Inferior parietal cortex (tissue), 1 donor: ENCODE measurements around the gene HOXC6.
"Not testable (repeated sequence)": the region's sequence is repeated elsewhere in the genome, so short reads cannot be mapped to it uniquely, and the experiment has no call there.

ENCODE experiments used
- DNase-seq: peaks from one replicate; pipeline ENCODE4 v3.0.0-alpha.2; 2016; ENCODE audit errors: extremely low spot score

Gene HOXC6

DNA sequence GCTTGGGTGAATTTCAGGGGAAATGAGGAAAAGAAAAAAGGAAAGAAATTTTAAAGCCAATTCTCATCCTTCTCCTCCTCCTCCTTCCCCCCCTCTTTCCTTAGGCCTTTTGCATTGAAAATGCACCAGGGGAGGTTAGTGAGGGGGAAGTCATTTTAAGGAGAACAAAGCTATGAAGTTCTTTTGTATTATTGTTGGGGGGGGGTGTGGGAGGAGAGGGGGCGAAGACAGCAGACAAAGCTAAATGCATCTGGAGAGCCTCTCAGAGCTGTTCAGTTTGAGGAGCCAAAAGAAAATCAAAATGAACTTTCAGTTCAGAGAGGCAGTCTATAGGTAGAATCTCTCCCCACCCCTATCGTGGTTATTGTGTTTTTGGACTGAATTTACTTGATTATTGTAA, 27.3 kb downstream of the HOXC6 start:
- DNase-seq, result no peak

DNA sequence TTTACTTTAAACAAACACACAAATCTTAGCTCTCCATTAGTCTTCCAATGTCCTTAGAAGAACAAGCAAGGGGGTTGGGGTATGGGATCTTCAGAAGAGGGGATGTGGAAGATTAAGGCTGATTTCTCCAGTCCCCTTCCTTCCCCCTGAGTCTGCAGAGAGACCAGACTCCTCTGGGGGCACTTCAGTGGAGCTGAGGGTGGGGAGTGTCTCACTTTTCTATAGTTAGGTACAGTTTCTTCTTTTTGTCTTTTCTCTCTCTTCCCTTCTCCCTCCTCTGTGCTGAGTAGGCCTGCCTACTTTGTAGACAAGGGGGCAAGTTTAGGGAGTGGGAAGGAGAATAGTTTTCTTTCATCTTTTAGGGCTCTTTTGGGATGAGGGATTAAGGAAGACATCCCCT, 27.9 kb downstream of the HOXC6 start:
- no peak for DNase-seq

DNA sequence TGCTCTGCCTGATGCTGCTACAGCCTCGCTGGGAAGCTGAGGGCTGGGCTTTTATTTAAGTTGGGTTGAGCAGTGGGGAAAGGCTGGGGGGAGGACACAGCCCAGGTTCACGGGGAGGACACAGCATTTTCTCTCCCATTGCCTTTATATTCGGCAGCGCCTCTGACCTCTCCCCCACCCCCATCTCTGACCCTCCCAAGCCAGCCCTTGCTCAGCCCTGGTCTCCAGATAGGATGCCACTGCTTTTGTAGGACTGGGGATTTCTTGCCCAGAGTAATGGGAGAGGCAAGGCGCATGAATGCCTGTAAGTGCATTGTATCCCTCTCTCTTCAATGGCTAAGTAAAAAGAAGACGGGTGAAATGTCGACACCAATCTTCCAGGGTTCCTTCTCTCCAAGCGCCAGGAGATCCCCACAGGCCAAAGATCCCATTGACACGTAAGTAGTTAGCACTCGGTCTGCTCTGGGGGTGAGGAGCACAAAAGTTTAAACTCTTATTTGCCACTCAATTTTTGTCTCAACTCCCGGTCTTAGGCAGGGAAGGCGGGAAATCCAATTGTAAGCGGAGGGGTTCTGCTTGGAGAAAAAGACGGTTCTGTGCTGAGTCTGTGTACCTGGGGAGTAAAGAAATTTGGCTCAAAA, 30.0 kb downstream of the HOXC6 start:
- no peak for DNase-seq

DNA sequence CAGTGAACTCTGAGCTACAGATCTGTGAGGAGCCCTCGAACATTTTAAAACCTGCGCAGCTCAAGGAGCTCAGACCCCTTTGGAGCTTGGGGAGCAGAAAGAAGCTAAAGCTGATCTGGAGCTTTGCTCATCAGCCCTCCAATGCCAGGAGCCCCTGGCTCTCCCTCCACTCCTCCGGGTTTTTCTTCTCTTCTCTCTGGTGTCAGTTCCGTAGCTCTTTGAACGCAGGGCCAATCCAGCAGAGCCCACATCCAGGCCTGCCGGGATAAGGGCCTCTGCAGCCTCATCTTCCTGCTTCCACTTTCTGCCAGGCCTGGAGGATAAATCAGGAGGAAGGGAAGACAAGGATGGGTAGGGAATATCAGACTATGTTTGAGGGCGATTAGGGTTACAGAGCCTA, 31.4 kb downstream of the HOXC6 start:
- no peak for DNase-seq

DNA sequence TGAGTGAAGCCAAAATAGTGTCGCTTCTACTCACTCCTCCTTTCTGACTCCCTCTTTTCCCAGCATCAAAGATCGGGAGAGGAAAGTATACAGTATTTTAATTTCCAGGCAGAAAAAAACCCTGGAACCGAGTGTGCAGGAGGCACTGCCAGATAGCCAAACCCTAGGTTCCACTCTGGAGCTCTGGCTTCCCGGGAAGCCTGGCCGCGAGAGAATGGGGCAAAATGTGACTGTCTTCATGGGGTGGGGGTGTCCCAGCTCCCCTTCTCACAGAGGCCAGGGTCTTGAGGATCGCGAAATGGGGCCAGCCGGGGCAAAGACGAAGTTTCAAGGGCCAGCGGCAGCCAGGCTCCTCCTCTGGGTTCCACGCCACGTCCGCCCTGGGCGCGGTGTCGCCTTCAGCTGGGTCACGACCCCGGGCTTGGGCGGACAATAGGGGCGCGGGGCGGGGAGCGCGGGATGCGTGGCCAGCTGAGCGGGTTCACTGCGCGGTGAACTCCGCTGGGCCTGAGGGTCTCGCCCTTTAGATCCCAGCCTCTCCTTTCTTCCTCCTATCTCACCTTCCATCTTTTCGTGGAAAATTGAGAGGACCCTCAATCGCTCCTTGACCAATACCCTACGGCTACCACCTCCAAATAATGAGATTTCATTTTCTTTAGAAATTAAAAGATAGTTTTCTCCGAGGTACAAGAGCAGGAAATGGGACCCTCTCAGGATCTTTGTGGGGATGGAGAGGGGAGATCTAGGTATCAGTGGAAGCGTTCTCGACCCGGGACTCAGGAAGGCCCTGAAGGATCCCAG, 32.1 kb downstream of the HOXC6 start:
- DNase-seq, result no peak

DNA sequence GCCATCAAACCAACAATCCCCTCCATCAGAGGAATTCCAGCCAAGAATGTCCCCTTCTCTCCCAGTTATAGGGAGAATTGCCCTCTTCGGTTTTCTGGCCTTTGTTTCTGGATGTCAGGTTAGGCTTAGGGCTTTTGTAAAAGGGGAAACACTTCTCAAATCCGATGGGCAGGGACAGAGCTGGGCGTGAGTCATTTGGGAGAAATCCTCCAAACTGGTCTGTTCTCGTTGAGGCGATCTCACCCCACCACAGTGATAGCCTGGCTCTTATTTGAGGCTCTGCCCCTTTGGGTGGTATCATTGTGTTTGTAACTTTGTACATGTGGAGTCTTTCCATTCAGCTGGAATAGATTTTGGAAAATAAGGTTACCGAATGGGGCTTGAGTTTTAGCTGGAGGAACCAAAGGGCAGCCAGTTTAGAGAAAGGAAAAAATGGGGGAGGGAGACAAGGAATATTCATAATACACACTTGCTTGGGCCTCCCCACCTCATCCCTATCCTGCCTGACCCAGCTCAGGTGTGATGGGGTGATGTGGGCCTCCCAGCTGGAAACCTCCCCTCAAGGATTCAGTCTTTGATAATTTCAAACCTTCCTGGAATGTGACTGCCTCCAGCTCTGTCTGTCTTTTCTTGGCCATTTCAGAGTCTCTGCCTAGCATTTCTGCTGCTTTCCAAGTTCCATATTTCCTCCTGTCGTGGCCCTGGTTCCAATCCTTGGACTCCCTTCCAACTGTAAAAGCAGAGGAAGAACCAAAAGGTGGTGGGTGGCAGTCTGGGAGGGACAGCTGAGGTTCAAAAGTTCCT, 32.9 kb downstream of the HOXC6 start:
- DNase-seq, result no peak

DNA sequence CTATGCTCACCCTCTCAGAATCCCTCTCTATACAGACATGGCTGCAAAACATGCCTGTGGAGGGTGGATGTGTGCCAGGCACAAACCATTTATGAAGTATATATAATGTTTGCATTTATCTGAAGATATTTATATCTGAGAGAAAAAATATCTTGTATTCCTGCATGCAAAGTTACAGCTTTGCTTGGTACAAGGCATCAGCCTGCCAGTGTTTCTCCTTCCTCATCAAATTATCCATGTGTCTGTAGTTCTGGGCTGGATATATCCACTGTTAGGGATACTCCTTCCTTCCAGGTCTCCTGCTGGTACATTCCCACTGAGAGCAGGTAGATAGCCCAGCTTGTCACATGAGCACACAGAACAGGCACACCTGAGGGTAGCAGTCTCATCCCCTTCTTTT, 37.4 kb downstream of the HOXC6 start:
- no peak for DNase-seq

DNA sequence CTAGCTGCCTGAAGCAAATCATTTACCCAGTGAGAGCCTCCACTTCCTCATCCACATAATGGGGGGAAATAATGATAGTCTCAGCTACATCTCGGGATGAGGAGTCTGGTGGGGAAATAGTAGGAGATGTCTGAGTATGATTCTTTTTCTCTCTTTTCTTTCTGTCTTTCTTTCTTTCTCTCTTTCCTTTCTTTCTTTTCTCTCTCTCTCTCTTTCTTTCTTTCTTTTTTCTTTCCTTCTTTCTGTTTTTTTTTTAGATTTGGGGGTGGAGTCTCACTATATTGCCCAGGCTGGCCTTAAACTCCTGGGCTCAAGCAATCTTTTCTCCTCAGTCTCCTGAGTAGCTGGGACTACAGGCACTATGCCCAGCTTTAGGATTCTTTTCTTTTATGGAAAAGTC, 38.2 kb downstream of the HOXC6 start:
- no peak for DNase-seq

DNA sequence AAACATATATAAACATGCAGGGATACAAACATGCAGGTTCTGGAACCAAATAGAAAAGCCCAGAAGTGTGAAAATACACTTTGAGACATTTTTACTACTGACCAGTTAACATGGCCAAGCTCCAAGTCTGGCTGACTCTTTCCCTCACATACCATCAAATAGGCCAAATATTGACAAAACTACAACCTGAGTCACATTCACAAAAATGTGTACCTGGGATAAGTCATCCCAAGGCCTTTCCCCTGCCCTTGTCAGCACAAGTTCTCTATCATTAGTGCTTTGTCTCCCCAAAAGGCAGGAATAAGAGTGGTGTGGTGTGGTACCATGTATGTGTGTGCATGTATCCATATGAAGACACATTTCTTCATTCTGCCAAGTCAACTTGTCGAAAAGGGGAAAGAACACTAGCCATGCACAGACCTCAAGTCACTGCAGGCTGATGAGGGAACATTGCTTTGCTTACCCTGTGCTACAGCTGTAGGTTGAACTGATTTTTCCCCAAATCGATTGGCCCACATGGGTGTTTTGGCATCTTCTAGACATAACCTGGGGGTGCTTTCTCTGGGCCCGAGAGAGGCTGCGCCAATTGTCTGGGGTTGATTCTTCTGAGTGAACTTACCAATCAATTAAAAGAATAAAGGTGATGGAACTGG, 40.3 kb downstream of the HOXC6 start:
- DNase-seq, result no peak

DNA sequence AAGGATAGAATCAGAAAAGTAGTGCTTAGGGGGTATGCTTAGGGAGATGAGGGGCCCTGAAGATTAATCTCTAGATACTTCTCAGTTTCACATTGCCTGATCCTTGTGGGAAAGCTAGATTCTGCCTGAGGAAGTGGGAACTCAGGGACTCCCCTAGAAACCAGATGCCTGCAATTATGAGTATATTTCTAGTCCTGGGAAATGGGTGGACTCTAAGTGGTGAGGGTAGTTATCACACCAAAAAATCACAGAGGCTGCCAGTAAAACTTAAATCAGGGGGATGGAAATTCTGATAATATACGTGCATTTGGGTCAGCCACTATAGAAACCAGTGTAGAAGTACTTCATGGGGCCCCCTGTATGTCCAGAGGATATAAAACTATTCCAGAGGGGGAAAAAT, 43.7 kb downstream of the HOXC6 start:
- DNase-seq, result no peak

DNA sequence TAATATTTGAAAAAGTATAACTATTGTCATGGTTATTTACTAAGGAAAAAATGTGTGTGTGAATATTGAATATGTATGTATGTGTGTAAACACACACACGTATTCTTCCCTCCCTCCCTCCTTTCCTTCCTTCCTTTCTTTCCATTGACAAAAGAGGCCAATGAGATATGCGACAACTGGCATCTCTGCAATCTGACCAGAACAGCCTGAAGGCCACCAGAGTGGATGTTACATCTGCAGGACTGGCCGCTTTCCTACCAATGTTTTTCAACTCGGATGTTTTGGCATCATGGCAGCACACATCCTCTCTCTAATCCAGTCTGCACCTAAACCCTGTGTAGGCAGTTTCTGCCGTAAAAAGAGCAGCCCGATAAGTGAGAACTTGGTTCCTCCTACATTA, 46.1 kb downstream of the HOXC6 start:
- no peak for DNase-seq

DNA sequence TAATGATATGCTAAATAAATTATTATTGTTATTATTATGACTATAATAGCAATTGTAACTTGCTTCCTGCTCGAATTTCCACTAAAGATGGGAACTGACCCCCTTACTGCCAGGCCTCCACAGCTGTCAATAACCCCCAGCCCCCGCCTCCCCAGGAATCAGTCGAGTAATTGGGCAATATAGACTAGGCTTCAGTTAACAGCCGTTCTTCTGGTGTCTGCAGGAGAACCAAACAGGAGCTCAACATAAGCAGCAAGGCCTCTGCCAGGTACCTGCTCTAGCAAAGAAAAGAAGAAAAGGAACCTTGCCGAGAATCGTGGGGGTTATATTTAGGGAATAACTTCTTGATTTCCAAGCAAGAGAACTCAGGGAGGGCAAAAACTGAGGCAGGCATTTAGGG, 47.2 kb downstream of the HOXC6 start:
- DNase-seq, result no peak

DNA sequence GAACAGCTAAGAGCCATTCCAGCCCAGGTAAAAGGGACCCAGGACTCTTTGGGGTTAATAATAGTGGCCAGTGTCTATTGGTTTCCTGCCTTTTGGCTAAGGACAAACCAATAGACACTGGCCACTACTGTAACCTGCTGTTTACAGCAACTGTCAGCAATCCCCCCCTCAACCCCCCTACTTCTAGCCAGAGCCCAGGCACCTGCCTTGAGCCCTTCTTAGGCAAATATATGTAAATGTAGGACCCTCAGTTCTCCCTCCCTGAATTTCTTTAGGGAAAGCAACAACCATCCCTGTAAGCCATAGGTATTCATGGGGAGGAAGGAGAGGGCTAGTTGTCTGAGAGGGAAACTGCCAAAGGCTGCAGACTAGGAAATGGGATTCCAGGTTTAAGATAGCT, 47.7 kb downstream of the HOXC6 start:
- DNase-seq, result no peak

DNA sequence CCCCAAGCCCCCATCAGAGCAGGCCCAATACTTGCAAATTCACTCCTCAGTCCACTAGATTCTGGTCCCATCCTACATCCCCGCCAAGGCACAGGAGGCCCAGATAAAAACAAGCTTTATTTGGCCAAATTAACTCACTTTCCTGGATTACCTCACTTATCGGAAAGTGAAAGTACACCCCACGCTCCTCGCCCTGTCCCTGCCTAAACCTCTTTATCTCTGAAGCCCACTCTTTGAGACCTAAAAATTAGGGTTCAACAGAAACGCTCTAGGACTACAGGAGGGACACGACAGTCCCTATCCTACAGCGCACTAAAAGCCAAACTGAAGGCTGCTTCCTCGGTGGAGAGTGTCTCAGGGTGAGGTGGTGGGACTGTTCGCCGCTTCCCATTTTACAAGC, 49.6 kb downstream of the HOXC6 start:
- not testable (repeated sequence) for DNase-seq

DNA sequence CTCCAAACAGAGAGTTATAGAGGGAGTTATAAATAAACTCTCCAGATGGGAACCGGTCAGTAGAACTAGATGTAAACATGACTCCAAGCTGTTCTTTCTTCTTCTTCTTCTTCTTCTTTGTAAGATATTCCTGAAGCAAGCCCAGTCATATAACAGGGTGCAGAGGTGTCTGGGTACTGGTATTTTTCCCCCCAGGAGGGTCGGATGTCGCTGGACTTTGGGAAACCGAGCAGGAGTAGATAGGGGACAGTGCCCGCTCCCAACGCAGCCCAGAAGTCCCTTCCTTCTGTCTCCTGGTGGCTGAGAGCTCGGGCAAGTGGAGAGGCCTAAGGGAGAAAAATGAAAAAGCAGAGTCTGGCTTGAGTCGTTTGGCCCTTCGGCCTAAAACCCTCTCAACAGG, 50.9 kb downstream of the HOXC6 start:
- not testable (repeated sequence) for DNase-seq
